Measurements from ENCODE around the gene ETNPPL.

Gene ETNPPL

GRCh38 chr4:108709234-108709633 is 53.6 kb downstream of the ETNPPL start:
- no peak for TF ChIP-seq CTCF (IDR thresholded peaks at IDR 0.05)

- TF ChIP-seq CTCF (IDR thresholded peaks at IDR 0.05), result no peak
These were observed 56.6 kb downstream of the ETNPPL start for GRCh38 chr4:108706289-108706688.

GRCh38 chr4:108703966-108704365 is 58.9 kb downstream of the ETNPPL start:
- no peak for TF ChIP-seq CTCF (IDR thresholded peaks at IDR 0.05)

- TF ChIP-seq CTCF (IDR thresholded peaks at IDR 0.05), result no peak
These were observed 59.5 kb downstream of the ETNPPL start for GRCh38 chr4:108703370-108703769.

- no peak for TF ChIP-seq CTCF (IDR thresholded peaks at IDR 0.05)
These were observed 59.9 kb downstream of the ETNPPL start for GRCh38 chr4:108702960-108703359.

GRCh38 chr4:108700081-108700757 is 62.6 kb downstream of the ETNPPL start:
- no peak for TF ChIP-seq CTCF (IDR thresholded peaks at IDR 0.05)

GRCh38 chr4:108696160-108696559 is 66.7 kb downstream of the ETNPPL start:
- TF ChIP-seq CTCF (IDR thresholded peaks at IDR 0.05), result no peak

GRCh38 chr4:108695062-108695461 is 67.8 kb downstream of the ETNPPL start:
- no peak for TF ChIP-seq CTCF (IDR thresholded peaks at IDR 0.05)
